ENCODE data around the gene SEMA6A. TPM values are rescaled to one million over a fixed set of nuclear protein-coding genes. Genes with fewer than 3 reads are reported as not detected.

The SEMA6A gene
- total and polyA plus RNA-seq, 2 of the 13 experiments (the other 11 are each of a cell fraction or from before 2014, with no cell fraction given), result 5.1 to 6.5 TPM

GRCh38 chr5:116583862-116584222 is 9.2 kb upstream of the SEMA6A start:
- ChIA-PET POLR2A (no interaction called here), CTCF (ENCODE audit: low intra/inter-chr PET ratio, low total read pairs) (no interaction called here)
- FAIRE-seq, result no peak

More at GRCh38 chr5:116583862-116584222, 9.2 kb upstream of the SEMA6A start:
- Histone ChIP-seq H3K36me3 (replicated peaks in 1 of 2; ENCODE audit: control insufficient read depth in 1 of 2, insufficient read depth in 2 of 2, low read length in 2 of 2) (no peaks in the 10 kb centered on the region), H2AFZ (ENCODE audit: low read length) (no peak overlapping the region), H3K4me1 (ENCODE audit: insufficient read depth, low read length) (peaks cover 10% of the 10 kb centered on the region), H3K4me3 (replicated peaks in 1 of 3; ENCODE audit: insufficient read depth in 1 of 3, low read depth in 2 of 3, low read length in 3 of 3) (no peak overlapping the region), H3K27me3 (ENCODE audit: control insufficient read depth in 1 of 2, insufficient read depth in 2 of 2, low read length in 2 of 2) (no peaks in the 10 kb centered on the region), H3K9me3 (ENCODE audit: low read length) (no peaks in the 10 kb centered on the region), H3K79me2 (ENCODE audit: insufficient read depth, low read length) (no peaks in the 10 kb centered on the region), H3K27ac (ENCODE audit: extremely low read length, insufficient read depth, low read length) (no peak overlapping the region), H3K4me2 (ENCODE audit: low read depth, low read length) (no peak overlapping the region), H4K20me1 (ENCODE audit: insufficient read depth, low read length) (no peaks in the 10 kb centered on the region), H3K9ac (ENCODE audit: insufficient read depth, low read depth, low read length) (no peak overlapping the region)
- ATAC-seq (no peak), DNase-seq (ENCODE audit: low spot score) (no peak)
- intact Hi-C loops (cut with micrococcal nuclease; ENCODE audit: unreplicated experiment), result no loop called here
- BruUV-seq (replicated peaks), result no TSS peak
- TF ChIP-seq DBP (CRISPR knock-in tag; IDR thresholded peaks at IDR 0.05; ENCODE audit: not compliant biosample characterization) (no peak), MBNL3 (CRISPR knock-in tag; conservative IDR thresholded peaks at IDR 0.05) (no peak), ISL2 (CRISPR knock-in tag; IDR thresholded peaks at IDR 0.05) (no peak), HNRNPLL (IDR thresholded peaks at IDR 0.05; ENCODE audit: low read depth, low read length, poor library complexity, severe bottlenecking) (no peak), RNF219 (CRISPR knock-in tag; IDR thresholded peaks at IDR 0.05) (no peak), ZNF891 (CRISPR knock-in tag; IDR thresholded peaks at IDR 0.05) (no peak), ZNF260 (CRISPR knock-in tag; IDR thresholded peaks at IDR 0.05; ENCODE audit: borderline replicate concordance, low read depth) (no peak), FUBP1 (CRISPR knock-in tag; IDR thresholded peaks at IDR 0.05; ENCODE audit: borderline replicate concordance) (no peak), POLR2G (IDR thresholded peaks at IDR 0.05; ENCODE audit: low read depth, low read length) (no peak), PITX1 (CRISPR knock-in tag; IDR thresholded peaks at IDR 0.05) (no peak)
- TF ChIP-seq, protein P1, sequence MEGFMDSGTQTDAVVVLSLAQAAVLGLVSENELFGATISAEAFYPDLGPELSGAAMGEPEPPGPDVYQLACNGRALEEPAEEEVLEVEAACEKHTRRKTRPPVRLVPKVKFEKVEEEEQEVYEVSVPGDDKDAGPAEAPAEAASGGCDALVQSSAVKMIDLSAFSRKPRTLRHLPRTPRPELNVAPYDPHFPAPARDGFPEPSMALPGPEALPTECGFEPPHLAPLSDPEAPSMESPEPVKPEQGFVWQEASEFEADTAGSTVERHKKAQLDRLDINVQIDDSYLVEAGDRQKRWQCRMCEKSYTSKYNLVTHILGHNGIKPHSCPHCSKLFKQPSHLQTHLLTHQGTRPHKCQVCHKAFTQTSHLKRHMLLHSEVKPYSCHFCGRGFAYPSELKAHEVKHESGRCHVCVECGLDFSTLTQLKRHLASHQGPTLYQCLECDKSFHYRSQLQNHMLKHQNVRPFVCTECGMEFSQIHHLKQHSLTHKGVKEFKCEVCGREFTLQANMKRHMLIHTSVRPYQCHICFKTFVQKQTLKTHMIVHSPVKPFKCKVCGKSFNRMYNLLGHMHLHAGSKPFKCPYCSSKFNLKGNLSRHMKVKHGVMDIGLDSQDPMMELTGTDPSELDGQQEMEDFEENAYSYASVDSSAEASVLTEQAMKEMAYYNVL (CRISPR knock-in tag; IDR thresholded peaks at IDR 0.05; ENCODE audit: borderline replicate concordance), result no peak
- in situ Hi-C loops (cut with HindIII; ENCODE audit: extremely low pct_ligation_motif_present, low pct_unique_long_range_greater_than_20kb), result no loop called here
- WGBS (ENCODE audit: low lambda C conversion rate), result 33% methylated on average over 3 of the region's 3 CpGs

Data from HepG2 (cell line).